HUES48 (cell line): ENCODE results near the gene ULBP3.
A peak's percentile ranks its signal among the peaks of the same experiment; 100 is the strongest.
"Not testable (repeated sequence)": the region's sequence is repeated elsewhere in the genome, so short reads cannot be mapped to it uniquely, and the experiment has no call there.

Source experiments
- H3K27ac ChIP-seq: one replicate; pipeline ENCODE4 v1.7.0; 2013; ENCODE audit warnings: low read depth, low read length, inconsistent platforms
- H3K27me3 ChIP-seq: 2 replicates; pipeline ENCODE4 v1.6.1; 2013; ENCODE audit warnings: mild to moderate bottlenecking, low read length; ENCODE audit not compliant: control insufficient read depth, insufficient read depth
- H3K36me3 ChIP-seq: 2 replicates; pipeline ENCODE4 v1.6.1; 2013; ENCODE audit warnings: low read length; ENCODE audit not compliant: control insufficient read depth, insufficient read depth
- H3K4me1 ChIP-seq: 2 replicates; pipeline ENCODE4 v1.6.1; 2013; ENCODE audit warnings: mild to moderate bottlenecking, low read length; ENCODE audit not compliant: control insufficient read depth, insufficient read depth
- H3K4me3 ChIP-seq: 2 replicates; pipeline ENCODE4 v1.5.1; 2013; ENCODE audit warnings: mild to moderate bottlenecking, low read depth, low read length
- H3K9ac ChIP-seq: 2 replicates; pipeline ENCODE4 v1.6.1; 2013; ENCODE audit warnings: mild to moderate bottlenecking, low read depth, low read length, moderate library complexity
- H3K9me3 ChIP-seq: 2 replicates; pipeline ENCODE4 v1.6.1; 2013; ENCODE audit warnings: low read length; ENCODE audit not compliant: control insufficient read depth, insufficient read depth

The ULBP3 gene

DNA sequence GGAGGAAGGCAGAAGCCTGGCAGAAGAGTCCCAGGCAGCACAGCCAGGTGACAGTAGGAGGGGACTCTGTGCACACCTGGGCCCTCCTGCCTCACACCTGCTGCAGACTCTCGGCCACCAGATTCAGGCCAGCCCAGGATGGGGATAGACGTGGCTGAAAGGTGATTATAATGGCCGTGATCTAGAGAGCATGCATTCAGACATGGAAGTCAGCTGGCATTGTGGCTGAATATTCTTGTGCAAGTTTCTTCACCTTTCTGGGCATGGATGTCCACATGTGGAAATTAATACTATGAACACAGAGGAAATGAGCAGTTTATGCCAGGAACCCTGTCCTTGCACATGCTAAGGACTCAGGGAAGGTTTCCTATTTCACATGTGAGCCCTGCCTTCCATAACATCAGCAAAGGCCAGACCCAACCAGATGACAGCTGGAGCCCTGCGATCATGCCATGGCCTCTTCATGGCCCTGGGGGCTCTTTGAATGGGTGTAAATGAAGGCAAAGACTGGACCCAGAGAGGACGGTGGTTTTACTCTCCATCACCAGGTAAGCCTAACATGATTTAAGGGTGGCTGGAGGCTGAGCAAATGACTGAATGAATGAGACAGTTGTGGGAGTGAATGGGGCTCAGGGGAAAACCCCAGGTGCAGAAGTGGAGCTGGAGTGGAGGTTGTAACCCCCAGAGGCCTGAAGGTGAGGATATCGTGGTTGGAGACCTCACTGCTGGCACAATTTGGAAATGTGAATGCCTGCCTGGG lies 40.9 kb downstream of the ULBP3 start:
- Histone ChIP-seq H3K36me3 (no peaks in the 10 kb centered on the region), H3K4me1 (no peaks in the 10 kb centered on the region), H3K27me3 (peaks cover 68% of the 10 kb centered on the region), H3K4me3 (no peak overlapping the region), H3K9me3 (no peaks in the 10 kb centered on the region), H3K9ac (no peak overlapping the region), H3K27ac (no peak overlapping the region)

DNA sequence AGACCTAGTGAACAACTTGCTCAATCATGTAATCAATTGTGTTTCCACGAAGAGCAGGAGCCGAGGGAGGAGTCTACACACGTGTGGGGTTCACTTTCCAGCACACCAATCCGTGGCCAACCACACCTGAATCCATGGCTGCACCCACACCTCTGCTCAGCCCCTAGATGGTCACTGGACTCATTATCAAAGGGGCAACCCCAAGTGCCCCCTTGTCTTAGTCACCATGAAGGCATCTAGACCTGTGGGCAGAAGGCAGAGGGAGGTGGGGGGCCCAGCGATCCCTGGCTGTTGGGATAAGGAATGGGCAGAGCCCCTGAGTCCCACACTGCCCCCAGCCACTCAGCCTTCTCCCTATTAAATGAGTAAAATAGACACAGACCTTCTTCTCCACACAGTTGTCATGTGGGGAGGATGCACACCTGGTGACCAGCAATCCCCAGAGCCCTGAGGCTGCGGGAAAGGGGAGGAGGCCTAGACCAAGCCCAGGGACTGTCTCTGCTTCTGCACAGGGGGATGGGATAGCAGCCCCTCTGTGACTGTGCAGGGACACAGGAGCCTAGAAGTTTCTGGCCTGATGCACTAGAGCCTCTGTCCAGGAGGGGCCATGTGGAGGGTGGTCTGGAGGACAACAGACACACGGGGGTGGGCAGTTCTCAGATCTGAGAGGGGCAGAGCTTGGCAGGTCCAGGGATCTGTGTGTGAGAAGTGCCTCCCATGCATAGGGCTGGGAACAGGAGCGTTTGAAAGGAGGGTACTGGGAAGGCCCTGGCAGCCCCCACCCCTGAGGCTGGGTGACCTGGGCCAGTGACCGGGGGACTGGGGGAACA lies 41.7 kb downstream of the ULBP3 start:
- H3K9ac ChIP-seq, result no peak overlapping the region
- no peaks in the 10 kb centered on the region for H3K4me1 ChIP-seq
- no peak overlapping the region for H3K27ac ChIP-seq
- peaks cover 63% of the 10 kb centered on the region for H3K27me3 ChIP-seq
- H3K9me3 ChIP-seq, result no peaks in the 10 kb centered on the region
- H3K36me3 ChIP-seq, result no peaks in the 10 kb centered on the region
- no peak overlapping the region for H3K4me3 ChIP-seq

DNA sequence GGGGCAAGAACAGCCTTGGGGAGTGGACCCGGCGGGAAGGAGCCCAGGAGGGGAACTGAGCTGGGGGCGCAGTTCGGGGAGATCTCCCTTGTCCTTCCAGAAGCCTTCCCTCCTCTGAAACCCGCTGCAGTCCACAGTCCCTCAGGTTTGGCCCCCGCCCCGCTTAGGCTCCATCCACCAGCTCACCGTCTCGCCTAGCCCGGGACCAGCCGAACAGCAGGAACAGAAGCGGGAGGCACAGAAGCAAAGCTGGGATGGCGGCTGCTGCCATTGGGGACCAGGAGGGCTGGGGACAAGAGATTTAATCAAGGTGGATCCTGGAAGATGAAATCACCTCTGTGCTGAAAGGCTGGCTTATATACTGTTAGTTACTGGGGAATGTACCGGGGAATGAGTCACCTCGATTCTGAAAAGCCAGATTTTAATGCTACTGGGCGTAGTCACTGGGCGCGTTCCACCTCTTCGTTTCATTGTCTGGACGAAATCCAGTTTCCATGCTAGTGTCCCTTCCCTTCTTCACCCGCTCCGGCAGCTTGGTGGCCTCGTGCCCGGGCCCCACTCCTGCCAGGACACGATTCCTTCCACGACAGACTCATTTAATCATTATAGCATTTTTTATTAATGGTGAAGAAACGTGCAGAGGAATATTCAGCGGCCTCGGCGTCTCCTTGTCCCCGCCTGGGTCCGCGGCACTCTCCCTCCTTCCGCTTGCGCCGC lies 43.6 kb downstream of the ULBP3 start, which contains the start of gene RAET1L:
Gene RAET1L, minus strand, starts transcription at position 332 of the 717 bp plus-strand sequence. Its CDS starts 61 bp downstream, at position 271.
- peak within 1 kb of the TSS; percentile 50 for H3K4me3 ChIP-seq
- H3K36me3 ChIP-seq, result no peaks in the 10 kb centered on the region
- H3K9me3 ChIP-seq, result no peaks in the 10 kb centered on the region
- peaks cover 51% of the 10 kb centered on the region for H3K27me3 ChIP-seq
- no peaks in the 10 kb centered on the region for H3K4me1 ChIP-seq
- no peak within 1 kb of the TSS for H3K27ac ChIP-seq
- H3K9ac ChIP-seq, result no peak within 1 kb of the TSS

DNA sequence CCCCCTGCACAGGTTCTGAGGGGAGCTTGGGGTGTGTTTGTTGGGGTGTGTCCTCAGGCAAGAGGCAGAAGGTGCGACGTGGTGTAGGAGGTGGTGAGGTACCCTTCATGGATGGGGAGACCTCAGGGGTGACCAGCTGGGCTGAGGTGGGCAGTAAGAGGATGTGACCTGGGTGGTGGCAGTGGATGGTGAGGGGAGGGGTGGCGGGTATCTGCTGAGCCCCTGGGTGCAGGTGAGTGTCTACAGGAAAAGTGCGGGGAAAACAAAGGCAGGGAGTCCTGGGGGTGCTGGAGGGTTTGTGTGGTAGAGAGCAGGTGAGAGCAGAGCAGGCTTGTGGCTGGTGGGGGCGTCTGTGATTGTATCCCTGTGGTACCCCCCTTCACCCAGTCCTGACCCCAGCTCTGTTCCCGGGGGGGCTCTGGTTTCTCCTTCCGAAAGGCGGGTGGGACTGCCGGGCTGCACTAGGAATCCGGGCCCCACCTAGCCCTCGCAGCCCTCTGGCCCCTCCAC lies 44.2 kb downstream of the ULBP3 start:
- Histone ChIP-seq H3K4me1 (no peaks in the 10 kb centered on the region), H3K27me3 (peaks cover 51% of the 10 kb centered on the region), H3K36me3 (no peaks in the 10 kb centered on the region), H3K9me3 (no peaks in the 10 kb centered on the region), H3K9ac (no peak overlapping the region), H3K27ac (no peak overlapping the region), H3K4me3 (no peak overlapping the region; the same call in 1 of the 2 replicates)

DNA sequence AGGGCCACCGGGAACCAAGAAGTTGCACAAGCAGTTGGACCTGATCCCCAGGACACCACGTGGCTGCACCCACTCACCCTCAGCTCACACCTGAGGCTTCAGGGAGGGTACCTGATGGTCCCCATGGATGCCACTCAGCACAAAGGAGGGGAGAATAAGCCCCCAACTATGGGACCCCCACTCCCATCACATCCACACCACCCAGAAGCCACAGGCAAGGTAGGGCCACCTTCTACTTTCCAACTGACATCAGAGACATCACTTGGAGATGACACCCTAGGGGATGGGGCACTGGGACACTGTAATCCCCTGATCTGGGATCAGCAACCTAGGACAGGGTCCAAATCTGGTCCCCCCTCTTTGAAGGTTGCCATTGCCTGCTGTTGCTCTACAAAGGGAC lies 44.9 kb downstream of the ULBP3 start:
- H3K36me3 ChIP-seq, H3K9ac ChIP-seq, H3K4me3 ChIP-seq, H3K27ac ChIP-seq, H3K9me3 ChIP-seq, H3K4me1 ChIP-seq: not testable (repeated sequence)
- peaks cover 54% of the 10 kb centered on the region for H3K27me3 ChIP-seq

DNA sequence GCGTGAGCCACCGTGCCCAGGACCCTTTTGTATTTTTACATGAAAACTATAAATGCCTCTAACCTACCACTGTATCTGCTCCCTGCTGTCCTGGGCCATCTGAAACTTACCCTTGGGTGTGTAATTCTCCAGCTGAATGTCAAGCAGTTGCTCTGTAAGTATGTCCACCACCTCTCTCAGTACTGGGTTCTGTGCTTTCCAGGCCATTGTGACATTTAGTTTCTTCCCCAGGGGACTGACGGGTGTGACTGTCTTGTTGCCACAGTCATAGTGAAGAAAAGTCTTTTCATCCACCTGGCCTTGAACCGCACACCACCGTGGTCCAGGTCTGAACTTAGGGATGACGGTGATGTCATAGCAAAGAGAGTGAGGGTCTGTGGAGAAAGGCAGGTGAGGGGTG lies 47.1 kb downstream of the ULBP3 start:
- peaks cover 58% of the 10 kb centered on the region for H3K27me3 ChIP-seq
- H3K9me3 ChIP-seq, H3K36me3 ChIP-seq, H3K27ac ChIP-seq, H3K4me1 ChIP-seq, H3K9ac ChIP-seq, H3K4me3 ChIP-seq: not testable (repeated sequence)

DNA sequence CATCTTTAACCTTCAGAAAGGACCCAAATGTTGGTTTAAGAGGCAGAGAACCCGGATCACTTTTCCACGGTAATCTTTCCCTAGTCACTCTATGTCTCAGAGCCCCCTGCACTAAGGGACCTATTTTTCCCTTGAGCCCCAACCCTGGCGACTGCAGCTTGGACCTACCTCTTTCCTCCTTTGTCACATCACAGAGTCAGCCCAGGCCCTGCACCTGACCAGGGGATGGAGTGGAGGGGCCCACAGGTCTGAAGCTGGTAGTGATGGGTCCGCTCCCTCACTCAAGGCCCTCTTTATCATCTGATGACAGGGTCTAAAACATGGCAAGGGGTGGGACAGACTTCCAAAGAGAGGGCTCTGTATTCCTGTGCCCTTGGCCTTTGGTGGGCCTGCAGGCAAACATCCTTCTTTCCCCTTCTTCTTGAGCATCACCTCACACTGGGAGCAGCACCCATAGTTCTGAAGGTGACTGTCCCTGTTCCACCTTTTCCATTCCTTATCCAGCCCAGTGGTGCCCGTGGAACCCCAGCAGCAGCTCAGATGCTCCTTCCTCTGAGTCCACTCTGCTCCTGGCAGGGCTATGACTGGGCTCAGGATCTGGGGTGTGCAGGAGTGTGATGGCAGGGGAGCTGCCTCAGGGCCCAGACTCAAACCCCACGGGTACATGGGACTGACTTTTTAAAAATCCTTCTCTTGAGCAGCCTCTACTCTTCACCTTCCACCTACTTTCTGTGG lies 49.9 kb downstream of the ULBP3 start:
- Histone ChIP-seq H3K9me3 (peaks cover 2% of the 10 kb centered on the region; the same call in 1 of the 2 replicates), H3K36me3 (no peaks in the 10 kb centered on the region), H3K27me3 (peaks cover 56% of the 10 kb centered on the region), H3K4me3 (no peak overlapping the region), H3K9ac (no peak overlapping the region), H3K4me1 (no peaks in the 10 kb centered on the region), H3K27ac (no peak overlapping the region)

DNA sequence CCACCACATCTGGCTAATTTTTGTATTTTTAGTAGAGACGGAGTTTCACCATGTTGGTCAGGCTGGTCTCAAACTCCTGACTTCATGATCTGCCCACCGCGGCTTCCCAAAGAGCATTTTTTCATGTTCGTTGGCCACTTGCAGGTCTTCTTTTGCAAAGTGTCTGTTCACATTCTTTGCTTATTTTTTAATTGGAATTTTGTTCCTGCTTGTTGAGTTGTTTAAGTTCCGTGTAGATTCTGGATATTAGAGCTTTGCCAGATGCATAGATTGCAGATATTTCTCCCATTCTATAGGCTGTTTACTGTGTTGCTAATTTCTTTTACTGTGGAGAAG lies 51.8 kb downstream of the ULBP3 start:
- H3K27me3 ChIP-seq, result peaks cover 70% of the 10 kb centered on the region
- H3K36me3 ChIP-seq, H3K9ac ChIP-seq, H3K4me3 ChIP-seq, H3K27ac ChIP-seq, H3K9me3 ChIP-seq, H3K4me1 ChIP-seq: not testable (repeated sequence)

DNA sequence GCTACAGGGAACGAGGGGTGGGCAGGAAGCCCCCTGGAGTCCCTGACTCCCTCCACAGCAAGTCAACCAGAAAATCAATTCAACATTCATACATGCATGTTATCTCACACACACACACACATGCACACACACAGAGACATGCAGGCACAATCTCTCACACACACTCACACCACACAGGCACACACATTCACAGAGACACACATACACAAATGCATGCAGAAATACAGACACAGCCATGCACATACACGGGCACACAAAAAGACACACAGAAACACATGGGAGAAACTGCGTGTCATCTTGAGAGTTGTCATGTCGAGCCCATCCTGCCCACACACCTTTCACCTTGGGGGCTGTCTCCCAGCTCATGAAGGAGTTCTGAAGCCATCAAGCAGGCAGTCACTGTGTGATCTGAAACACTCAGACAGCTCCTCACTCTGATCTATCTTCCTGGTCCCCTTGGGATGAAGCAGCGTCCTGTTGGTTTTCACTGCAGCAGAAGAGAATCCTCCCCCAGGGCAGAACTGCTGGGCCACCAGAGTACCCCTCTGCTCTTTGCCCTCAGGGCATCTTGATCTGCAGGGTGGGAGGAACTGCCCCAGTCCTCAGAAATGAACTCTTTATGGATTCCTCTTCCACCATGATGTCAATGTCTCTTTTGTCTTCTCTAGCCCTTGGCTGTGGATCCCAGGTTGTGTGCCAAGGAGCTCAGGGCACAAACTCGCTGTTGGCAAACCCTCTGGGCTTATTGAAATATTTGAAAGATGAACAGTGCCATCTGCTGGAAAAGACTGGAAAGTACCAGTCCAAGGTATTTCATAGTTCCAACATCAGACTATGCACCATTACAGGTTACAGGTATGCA lies 52.4 kb downstream of the ULBP3 start:
- H3K4me1 ChIP-seq, result no peaks in the 10 kb centered on the region
- H3K4me3 ChIP-seq, result no peak overlapping the region
- peaks cover 76% of the 10 kb centered on the region for H3K27me3 ChIP-seq
- H3K9me3 ChIP-seq, result peaks cover 2% of the 10 kb centered on the region; the same call in 1 of the 2 replicates
- H3K9ac ChIP-seq, result no peak overlapping the region
- no peaks in the 10 kb centered on the region for H3K36me3 ChIP-seq
- H3K27ac ChIP-seq, result no peak overlapping the region
